Measurements from ENCODE around the gene CHPF.

DNA sequence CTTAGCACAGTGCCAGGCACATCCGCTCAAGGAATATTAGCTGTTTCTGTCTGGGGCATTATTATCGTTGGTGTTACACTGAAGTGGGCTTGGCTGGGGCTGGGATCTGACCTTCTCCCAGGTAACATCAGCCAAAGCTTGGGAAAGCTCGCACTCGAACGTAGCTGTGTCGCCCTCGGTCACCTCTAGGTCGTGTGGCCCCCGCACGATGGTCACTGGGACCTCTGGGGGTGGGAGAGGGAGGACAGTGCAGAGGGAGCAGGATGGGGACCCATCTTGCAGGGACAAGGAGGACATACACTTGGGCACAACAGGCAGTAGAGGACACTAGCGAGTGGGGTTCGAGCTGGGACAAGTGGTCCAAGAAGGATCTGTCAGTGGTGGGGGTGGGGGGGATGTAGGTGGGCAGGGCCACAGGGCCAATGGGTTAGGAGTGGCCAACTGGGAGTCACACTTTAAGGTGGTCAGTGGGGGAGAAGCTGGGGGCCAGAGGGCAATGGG is 9.9 kb upstream of the CHPF start:
- TF ChIP-seq, protein P1, sequence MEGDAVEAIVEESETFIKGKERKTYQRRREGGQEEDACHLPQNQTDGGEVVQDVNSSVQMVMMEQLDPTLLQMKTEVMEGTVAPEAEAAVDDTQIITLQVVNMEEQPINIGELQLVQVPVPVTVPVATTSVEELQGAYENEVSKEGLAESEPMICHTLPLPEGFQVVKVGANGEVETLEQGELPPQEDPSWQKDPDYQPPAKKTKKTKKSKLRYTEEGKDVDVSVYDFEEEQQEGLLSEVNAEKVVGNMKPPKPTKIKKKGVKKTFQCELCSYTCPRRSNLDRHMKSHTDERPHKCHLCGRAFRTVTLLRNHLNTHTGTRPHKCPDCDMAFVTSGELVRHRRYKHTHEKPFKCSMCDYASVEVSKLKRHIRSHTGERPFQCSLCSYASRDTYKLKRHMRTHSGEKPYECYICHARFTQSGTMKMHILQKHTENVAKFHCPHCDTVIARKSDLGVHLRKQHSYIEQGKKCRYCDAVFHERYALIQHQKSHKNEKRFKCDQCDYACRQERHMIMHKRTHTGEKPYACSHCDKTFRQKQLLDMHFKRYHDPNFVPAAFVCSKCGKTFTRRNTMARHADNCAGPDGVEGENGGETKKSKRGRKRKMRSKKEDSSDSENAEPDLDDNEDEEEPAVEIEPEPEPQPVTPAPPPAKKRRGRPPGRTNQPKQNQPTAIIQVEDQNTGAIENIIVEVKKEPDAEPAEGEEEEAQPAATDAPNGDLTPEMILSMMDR (IDR thresholded peaks at IDR 0.05) = no peak
- no peak for TF ChIP-seq POLR2A (IDR thresholded peaks at IDR 0.05)
- no peak for TF ChIP-seq POLR2AphosphoS5 (IDR thresholded peaks at IDR 0.05)

Measured in gastroesophageal sphincter (tissue), 3 donors.